Measurements from ENCODE around the gene SDCBP2.
"Not testable (repeated sequence)": the region's sequence is repeated elsewhere in the genome, so short reads cannot be mapped to it uniquely, and the experiment has no call there.

The SDCBP2 gene

GRCh38 chr20:1357921-1358671, 29.2 kb upstream of the SDCBP2 start:
- DNase-seq (ENCODE audit: low read depth) = no peak

GRCh38 chr20:1353956-1354355, 25.0 kb upstream of the SDCBP2 start:
- DNase-seq (ENCODE audit: low read depth) = no peak

DNA sequence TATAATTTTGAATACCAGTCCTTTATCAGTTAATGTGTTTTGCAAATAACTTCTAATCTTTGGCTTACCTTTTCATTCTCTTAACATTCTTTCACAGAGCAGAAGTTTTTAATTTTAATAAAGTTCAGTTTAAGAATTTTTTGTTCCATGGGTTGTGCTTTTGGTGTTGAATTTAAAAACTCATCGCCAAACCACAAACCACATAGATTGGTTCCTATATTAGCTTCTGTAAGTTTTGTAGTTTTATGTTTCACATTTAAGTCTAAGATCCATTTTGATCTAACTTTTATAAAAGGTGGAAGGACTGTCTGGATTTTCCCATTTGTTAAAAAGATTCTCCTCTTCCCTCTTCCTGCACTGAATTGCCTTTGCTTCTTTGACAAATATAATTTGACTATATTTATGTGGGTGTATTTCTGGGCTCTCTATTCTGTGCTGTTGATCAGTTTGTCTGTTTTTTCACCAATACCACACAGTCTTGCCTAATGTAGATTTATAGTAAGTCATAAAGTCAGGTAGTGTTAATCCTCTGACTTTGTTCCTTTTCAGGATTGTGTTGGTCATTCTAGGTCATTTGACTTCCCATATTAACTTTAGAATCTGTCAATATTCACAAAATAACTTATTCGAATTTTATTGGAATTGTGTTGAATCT, 17.5 kb upstream of the SDCBP2 start:
- no peak for DNase-seq (ENCODE audit: low read depth)

- no peak for DNase-seq (ENCODE audit: low read depth)
Measured at GRCh38 chr20:1345756-1346093, 16.8 kb upstream of the SDCBP2 start.

GRCh38 chr20:1345030-1345755, 16.3 kb upstream of the SDCBP2 start:
- no peak for DNase-seq (ENCODE audit: low read depth)

GRCh38 chr20:1343446-1344124, 14.6 kb upstream of the SDCBP2 start:
- DNase-seq (ENCODE audit: low read depth) = not testable (repeated sequence)

GRCh38 chr20:1341561-1342265, 12.8 kb upstream of the SDCBP2 start:
- no peak for DNase-seq (ENCODE audit: low read depth)

DNA sequence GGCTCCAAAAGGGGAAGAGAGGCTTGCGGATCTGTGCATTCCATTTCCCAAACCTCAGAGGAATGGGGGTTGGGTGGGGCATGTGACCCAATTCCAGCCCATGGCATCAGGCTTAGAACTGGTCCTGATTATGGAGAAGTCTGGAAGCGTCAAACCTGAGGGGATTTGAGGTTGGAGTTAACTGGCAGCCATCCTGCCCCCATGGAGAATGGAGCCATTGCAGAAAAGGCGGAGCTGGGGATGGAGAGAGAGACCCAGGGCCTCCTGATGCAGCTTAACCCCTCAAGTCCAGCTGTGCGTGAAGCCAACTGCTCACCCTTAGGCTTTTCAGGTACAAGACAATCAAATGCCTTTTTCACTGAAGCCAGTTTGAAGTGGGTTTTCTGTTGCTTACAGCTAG, 9.9 kb upstream of the SDCBP2 start:
- no peak for DNase-seq (ENCODE audit: low read depth)

DNA sequence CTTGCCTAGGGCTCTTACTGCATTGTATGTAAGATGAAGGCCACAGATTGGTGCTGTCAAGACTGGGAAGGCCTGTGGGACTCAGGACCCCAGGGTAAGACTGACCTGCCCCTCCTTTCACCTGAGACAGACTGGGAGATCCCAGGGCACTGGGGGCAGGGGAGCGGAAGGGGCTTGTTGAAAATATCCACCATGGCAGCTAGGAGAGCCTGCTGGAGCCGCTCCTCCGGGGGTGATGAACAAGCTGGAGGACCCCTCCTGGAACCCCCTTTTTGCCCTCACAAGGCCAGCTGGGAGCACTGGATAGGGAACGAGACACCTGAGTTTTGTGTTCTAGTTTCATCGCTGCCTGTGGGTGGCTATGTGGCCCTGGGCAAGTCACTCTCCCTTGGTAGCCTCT, 9.2 kb upstream of the SDCBP2 start:
- DNase-seq (ENCODE audit: low read depth) = no peak

DNA sequence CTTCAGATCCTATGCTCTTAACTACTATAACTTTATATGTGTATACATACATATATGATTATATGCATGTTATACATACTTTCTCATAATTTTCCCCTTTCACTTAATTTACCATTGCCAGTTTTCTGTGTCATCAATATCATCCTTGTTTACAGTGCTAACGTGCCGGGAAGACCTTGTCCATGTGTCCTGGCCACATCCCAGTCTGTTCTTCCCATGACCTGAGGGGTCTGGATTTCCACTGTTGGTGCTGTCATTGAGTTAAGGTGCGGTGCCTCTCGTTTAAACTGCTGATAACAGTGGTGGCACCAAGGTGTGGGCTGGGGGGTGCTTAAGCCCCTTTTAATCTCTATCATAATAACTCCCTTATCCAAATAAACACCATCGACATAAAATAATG, 8.5 kb upstream of the SDCBP2 start:
- no peak for DNase-seq (ENCODE audit: low read depth)

DNA sequence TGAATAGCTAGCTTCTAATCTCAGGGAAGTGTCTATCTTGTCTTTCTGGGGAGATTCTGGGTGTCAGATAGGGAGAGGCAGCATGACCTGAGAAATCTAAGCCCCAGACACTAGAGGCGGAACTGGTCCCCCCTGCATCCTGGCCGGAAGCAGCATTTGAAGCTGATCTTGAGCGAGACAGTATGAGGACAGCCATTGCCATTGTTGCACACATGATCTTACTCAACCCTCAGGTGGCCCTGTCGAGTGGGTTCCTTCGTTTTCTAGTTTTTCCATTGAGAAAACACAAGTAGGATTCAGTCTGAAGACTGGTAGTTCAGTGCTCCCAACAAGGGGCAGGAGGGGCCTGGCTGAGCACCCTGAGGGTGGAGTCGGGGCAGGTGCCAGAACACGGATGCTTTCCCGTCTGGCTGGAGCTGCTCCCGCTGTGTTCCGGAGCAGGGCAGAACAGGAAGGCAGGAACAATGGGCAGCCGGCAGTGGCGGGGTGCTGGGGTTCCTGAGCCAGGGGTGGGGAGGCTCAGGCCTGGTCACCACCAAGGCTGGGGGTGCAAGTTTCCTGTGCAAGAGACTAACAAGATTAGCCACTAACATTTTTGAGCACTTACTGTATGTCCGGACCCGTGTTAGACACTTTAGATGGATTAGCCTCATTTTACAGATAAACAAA, 7.9 kb upstream of the SDCBP2 start:
- DNase-seq (ENCODE audit: low read depth) = no peak

DNA sequence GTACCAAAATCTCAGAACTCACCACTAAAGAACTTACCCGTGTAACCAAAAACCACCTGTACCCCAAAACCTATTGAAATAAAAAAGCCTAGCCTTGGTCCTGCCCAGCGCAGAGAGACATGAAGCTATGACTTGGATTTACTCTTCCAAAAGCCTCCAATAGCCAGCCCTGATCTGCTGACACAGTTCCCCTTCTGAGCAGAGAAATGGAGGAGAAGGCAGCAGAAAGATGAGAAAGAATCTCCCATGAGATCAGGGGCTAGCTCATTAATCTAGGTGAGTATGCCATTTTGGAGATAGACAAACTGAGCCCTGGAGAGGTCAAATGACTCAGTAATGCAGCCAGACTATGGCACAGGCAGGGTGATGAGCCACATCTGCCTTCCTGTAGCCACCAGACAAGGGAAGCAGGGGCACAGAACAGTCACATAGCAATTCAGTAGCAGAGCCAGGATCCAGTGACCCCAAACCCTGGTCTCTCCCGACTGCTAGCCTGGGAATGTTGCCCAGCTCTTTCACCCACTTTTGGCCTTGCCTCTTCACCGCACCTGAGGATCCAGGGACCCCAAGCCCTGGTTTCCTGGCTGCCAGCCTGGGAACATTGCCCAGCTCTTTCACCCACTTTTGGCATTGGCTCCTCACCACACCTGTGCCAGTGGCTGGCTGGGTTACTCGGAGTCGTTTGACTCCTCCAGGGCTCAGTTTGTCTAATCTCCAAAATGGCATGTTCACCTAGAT, 7.2 kb upstream of the SDCBP2 start:
- no peak for DNase-seq (ENCODE audit: low read depth)

- no peak for DNase-seq (ENCODE audit: low read depth)
Measured at GRCh38 chr20:1334761-1335160, 5.8 kb upstream of the SDCBP2 start.

DNA sequence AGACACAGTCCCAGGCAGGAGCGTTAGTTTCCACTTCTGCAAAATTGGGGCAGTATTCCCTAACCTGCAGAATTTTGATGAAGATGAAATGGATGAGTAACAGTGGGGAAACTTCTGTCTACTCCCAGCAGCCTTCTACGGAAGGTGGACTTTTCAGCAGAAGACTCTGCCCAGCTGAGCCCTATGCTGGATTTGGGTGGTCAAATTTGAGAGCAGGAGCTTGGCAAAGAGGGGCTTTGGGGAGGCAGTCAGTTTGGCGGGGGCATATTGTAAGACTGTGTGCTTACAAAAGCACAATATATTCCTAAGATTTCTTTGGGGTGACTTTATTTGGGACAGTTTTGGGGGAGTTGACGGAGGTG, 5.4 kb upstream of the SDCBP2 start:
- DNase-seq (ENCODE audit: low read depth) = no peak

DNA sequence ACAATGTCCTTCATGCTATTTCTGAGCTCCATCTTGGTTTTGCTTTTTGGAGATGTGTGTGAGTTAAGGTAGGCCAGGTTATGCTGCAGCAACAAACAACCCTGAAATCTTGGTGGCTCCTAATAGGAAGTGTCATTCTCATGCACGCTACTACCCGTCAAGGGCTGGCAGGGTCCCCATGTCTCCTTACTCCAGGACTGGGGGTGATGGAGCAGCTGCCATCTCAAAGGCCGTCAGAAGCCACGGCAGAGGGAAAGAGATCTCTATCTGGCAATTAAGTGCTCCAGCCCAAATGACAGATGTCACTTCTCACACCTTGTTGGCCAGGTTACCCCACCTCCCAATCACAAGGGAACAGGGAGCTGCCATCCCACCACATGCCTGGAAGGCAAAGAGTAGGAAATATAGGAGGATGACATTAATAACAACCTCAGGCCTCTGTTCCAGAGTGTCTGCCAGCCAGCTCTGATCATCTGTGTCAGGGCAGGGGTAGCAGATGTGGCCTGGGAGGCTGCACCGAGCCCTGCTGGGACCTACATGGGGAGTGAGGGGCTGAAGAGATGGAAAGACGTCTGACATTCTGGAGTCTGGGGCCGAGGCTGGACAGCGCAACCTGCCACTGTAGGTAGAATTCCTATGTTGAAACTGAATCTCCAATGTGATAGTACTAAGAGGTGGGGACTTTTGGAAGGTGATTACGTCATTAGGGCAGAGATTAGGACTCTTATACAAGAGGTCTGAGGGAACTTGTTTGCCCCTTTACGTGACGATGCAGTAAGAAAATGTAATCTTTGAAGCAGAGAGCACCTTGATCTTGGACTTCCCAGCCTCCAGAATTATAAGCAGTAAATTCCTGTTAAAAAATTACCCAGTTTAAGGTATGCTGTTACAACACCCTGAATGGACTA, 4.8 kb upstream of the SDCBP2 start:
- no peak for DNase-seq (ENCODE audit: low read depth)

- DNase-seq (ENCODE audit: low read depth) = no peak
Measured at GRCh38 chr20:1332749-1333300, 3.9 kb upstream of the SDCBP2 start.

DNA sequence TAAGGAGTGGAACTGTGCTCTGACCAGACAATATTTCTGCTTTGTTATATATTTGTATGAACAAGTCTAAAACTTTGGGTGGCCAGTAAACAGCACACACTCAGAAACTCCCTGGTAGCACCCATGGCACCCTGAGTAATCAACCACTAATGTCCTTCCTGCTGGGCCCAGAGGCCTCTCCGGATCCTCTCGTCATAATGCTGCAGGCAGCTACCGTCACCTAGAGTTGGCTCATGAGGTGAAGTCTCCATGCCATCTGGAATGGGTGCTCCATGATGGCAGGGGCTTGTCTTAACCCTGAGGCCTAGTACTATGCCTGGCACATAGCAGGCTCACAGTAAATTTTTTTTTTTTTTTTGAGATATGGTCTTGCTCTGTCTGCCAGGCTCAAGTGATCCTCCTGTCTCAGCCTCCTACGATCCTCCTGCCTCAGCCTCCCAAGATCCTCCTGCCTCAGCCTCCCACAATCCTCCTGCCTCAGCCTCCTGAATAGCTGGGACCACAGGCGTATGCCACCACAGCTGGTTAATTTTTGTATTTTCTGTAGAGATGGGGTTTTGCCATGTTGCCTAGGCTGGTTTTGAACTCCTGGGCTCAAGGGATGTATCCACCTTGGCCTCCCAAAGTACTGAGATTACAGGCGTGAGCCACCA, 3.0 kb upstream of the SDCBP2 start:
- DNase-seq (ENCODE audit: low read depth) = no peak

GRCh38 chr20:1331101-1331500, 2.2 kb upstream of the SDCBP2 start:
- DNase-seq (ENCODE audit: low read depth) = no peak
